Skeletal muscle tissue (tissue), 4 donors: Measurements from ENCODE around the gene PRKG1. TPM values are rescaled to one million over a fixed set of nuclear protein-coding genes. Genes with fewer than 3 reads are reported as not detected.

Source experiments
- H3K27ac ChIP-seq: one replicate; pipeline ENCODE4 v1.7.0; 2013; ENCODE audit warnings: mild to moderate bottlenecking, low read depth, low read length, inconsistent platforms
- H3K27me3 ChIP-seq, 3 donors: one replicate each; pipeline ENCODE4 v1.7.0; 2013; ENCODE audit warnings: low read length in 3 of 3; ENCODE audit not compliant: control insufficient read depth in 3 of 3, insufficient read depth in 3 of 3
- H3K36me3 ChIP-seq, 3 donors: one replicate each; pipeline ENCODE4 v1.7.0; 2013; ENCODE audit warnings: low read length in 3 of 3; ENCODE audit not compliant: control insufficient read depth in 3 of 3, insufficient read depth in 3 of 3
- H3K4me1 ChIP-seq, 3 donors: one replicate each; pipeline ENCODE4 v1.7.0; 2013; ENCODE audit warnings: low read length in 3 of 3, mild to moderate bottlenecking in 3 of 3; ENCODE audit not compliant: control insufficient read depth in 3 of 3, insufficient read depth in 3 of 3
- H3K4me3 ChIP-seq, 3 donors: one replicate each; pipeline ENCODE4 v1.7.0; 2013; ENCODE audit warnings: low read length in 3 of 3
- H3K9ac ChIP-seq, 3 donors: one replicate each; pipeline ENCODE4 v1.7.0; 2013; ENCODE audit warnings: low read length in 3 of 3, mild to moderate bottlenecking in 3 of 3, moderate library complexity in 2 of 3, low read depth in 1 of 3
- H3K9me3 ChIP-seq, 3 donors: one replicate each; pipeline ENCODE4 v1.7.0; 2013; ENCODE audit warnings: low read length in 3 of 3; ENCODE audit not compliant: control insufficient read depth in 3 of 3
- total RNA-seq: library from RNA; depleted of rRNA; stranded (reverse); fragments of >200 nt; gene quantifications from one replicate; pipeline ENCODE4 v1.2.3, GENCODE V29; 2014
- donor health status: Osteomylitis.

The PRKG1 gene
- total RNA-seq, 1 donor from 2014 or later: 44.9 TPM

- Histone ChIP-seq H3K4me3 (no peak overlapping the region), H3K36me3 (no peaks in the 10 kb centered on the region), H3K27me3 (no peaks in the 10 kb centered on the region), H3K27ac (peak overlapping the region; percentile 26), H3K4me1 (no peaks in the 10 kb centered on the region), H3K9me3 (no peaks in the 10 kb centered on the region), H3K9ac (no peak overlapping the region)
These were observed 863.2 kb downstream of the PRKG1 start for GRCh38 chr10:51937308-51938140.

GRCh38 chr10:51950371-51950995 is 876.2 kb downstream of the PRKG1 start:
- H3K27ac ChIP-seq: peak overlapping the region; percentile 79
- peak overlapping the region; percentile 23 to 59 (median 40) for H3K4me3 ChIP-seq
- H3K27me3 ChIP-seq: no peaks in the 10 kb centered on the region
- H3K9me3 ChIP-seq: no peaks in the 10 kb centered on the region
- peak overlapping the region; percentile 34 to 65 (median 35) for H3K9ac ChIP-seq
- no peaks in the 10 kb centered on the region for H3K36me3 ChIP-seq
- H3K4me1 ChIP-seq: peaks cover 14 to 18% (median 14%) of the 10 kb centered on the region in 3 donors

- H3K9me3 ChIP-seq: no peaks in the 10 kb centered on the region
- peak overlapping the region in 2 of 3 donors; percentile 20 to 59 for H3K4me3 ChIP-seq
- H3K9ac ChIP-seq: peak overlapping the region in 1 of 3 donors; percentile 34
- peaks cover 14 to 18% (median 14%) of the 10 kb centered on the region in 3 donors for H3K4me1 ChIP-seq
- no peaks in the 10 kb centered on the region for H3K36me3 ChIP-seq
- H3K27me3 ChIP-seq: no peaks in the 10 kb centered on the region
- H3K27ac ChIP-seq: peak overlapping the region; percentile 79
These were observed 876.8 kb downstream of the PRKG1 start for GRCh38 chr10:51950996-51951555.

GRCh38 chr10:51951601-51952000 is 877.3 kb downstream of the PRKG1 start:
- H3K4me1 ChIP-seq: peaks cover 14 to 18% (median 14%) of the 10 kb centered on the region in 3 donors

DNA sequence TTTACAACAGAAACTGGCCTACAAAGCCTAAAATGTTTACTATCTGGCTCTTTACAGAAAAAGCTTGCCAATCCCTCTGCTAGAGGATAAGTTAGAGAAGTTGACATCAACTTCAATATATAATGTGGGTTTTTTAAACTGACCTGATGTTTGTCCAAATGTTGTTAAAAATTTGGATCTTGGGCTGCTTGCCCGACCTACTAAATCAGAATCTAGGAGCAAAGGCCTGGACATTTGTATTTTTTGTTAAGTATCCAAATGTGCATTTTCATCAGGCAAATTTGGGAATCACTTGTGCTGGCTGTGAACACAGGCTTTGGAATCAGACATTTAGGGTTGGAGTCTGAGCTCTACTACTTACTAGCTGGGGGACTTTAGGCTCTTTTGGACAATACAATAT is 877.8 kb downstream of the PRKG1 start:
- peak overlapping the region; percentile 79 for H3K27ac ChIP-seq
- no peaks in the 10 kb centered on the region for H3K36me3 ChIP-seq
- H3K9ac ChIP-seq: no peak overlapping the region
- no peaks in the 10 kb centered on the region for H3K9me3 ChIP-seq
- H3K4me3 ChIP-seq: no peak overlapping the region
- H3K4me1 ChIP-seq: peaks cover 14 to 18% (median 14%) of the 10 kb centered on the region in 3 donors
- no peaks in the 10 kb centered on the region for H3K27me3 ChIP-seq

More at GRCh38 chr10:51951601-51952000, 877.3 kb downstream of the PRKG1 start:
- H3K27ac ChIP-seq: peak overlapping the region; percentile 79
- no peaks in the 10 kb centered on the region for H3K36me3 ChIP-seq
- H3K4me3 ChIP-seq: no peak overlapping the region
- no peaks in the 10 kb centered on the region for H3K9me3 ChIP-seq
- H3K27me3 ChIP-seq: no peaks in the 10 kb centered on the region
- H3K9ac ChIP-seq: no peak overlapping the region

GRCh38 chr10:51955696-51956095 is 881.4 kb downstream of the PRKG1 start:
- H3K9me3 ChIP-seq: no peaks in the 10 kb centered on the region
- H3K4me3 ChIP-seq: no peak overlapping the region
- no peaks in the 10 kb centered on the region for H3K27me3 ChIP-seq
- no peak overlapping the region for H3K9ac ChIP-seq
- no peaks in the 10 kb centered on the region for H3K36me3 ChIP-seq
- no peak overlapping the region for H3K27ac ChIP-seq
- peaks cover 5 to 14% (median 9%) of the 10 kb centered on the region in 3 donors for H3K4me1 ChIP-seq

DNA sequence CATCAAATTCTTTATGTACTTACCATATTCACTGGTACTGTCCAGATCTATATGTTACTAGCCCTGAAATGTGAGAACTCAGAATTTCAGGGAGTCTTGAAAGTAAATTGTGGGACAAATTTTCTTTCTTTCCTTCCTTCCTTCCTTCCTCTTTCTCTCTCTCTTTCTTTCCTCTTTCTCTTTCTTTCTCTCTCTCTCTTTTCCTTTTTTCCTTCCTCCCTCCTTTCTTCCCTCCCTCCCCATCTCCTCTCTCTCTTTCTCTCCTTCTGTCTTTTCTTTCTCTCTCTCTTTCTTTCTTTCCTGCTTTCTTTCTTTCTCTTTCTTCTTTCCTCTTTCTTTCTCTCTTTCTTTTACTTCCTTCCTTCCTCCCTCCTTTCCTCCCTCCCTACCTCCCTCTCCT is 882.5 kb downstream of the PRKG1 start:
- Histone ChIP-seq H3K36me3 (no peaks in the 10 kb centered on the region), H3K9me3 (no peaks in the 10 kb centered on the region), H3K27ac (no peak overlapping the region), H3K4me3 (no peak overlapping the region), H3K27me3 (no peaks in the 10 kb centered on the region), H3K9ac (no peak overlapping the region), H3K4me1 (peaks cover 0 to 5% (median 2%) of the 10 kb centered on the region in 3 donors)

DNA sequence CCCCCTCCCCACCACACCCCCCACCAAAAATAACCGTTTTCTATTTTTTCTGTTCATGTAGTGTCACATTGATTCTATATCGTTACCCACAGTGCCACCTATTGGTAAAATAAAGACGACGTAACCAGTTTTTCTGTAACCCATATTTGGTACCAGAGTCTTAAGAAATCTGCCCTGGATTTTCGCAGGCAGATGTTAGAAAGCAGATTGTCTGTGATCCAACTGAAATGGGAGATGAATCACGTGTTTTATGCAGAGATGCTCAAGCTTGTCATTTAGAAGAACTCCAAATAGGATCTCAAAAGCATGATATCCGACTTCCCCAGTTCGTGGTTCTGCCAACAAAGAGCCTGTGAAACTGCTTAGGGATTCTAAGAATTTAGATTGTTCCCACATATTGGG is 886.2 kb downstream of the PRKG1 start:
- Histone ChIP-seq H3K9ac (peak overlapping the region in 1 of 3 donors; percentile 57), H3K36me3 (no peaks in the 10 kb centered on the region), H3K4me1 (no peaks in the 10 kb centered on the region), H3K4me3 (no peak overlapping the region), H3K27ac (no peak overlapping the region), H3K9me3 (no peaks in the 10 kb centered on the region), H3K27me3 (no peaks in the 10 kb centered on the region)

DNA sequence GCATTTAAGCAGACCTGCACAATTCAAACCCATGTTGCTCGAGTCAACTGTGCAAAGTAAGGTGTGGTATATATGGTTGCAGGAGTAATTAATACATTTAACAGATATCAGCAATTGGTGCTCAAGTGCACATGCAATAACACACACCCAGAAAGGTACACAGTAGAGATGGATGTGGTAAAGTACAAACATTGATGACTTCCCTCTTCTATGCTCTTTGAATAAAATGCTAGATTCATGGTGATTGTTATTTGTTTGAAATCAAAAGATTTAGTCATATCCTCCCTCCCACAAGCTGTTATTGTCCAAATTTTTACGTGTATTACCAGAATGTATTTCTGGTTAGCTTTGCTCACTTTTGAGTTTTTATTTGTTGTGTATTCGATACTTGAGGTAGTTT is 887.1 kb downstream of the PRKG1 start:
- H3K4me1 ChIP-seq: no peaks in the 10 kb centered on the region
- no peak overlapping the region for H3K4me3 ChIP-seq
- no peaks in the 10 kb centered on the region for H3K27me3 ChIP-seq
- H3K36me3 ChIP-seq: no peaks in the 10 kb centered on the region
- H3K27ac ChIP-seq: no peak overlapping the region
- no peaks in the 10 kb centered on the region for H3K9me3 ChIP-seq
- no peak overlapping the region for H3K9ac ChIP-seq

DNA sequence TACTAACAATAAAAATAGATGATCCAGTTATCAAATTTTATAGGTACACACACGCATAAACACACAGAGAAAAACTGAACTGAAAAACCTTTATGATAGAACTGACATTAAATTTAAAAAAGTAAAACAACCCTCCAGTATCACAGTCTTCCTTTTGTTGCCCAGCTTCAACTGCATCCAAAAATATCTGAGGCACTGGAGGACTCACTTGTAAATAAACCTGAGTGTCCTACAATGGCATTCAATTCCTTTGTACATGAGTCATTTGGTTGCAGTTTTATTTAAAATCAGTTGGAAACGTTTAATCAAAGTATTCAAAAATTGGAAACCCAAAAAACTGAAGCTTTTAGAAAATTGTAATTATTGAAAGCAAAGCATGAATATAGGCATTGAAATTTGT is 890.3 kb downstream of the PRKG1 start:
- Histone ChIP-seq H3K4me1 (no peaks in the 10 kb centered on the region), H3K9me3 (no peaks in the 10 kb centered on the region), H3K9ac (no peak overlapping the region), H3K27me3 (no peaks in the 10 kb centered on the region), H3K4me3 (no peak overlapping the region), H3K27ac (no peak overlapping the region), H3K36me3 (no peaks in the 10 kb centered on the region)
